GM13976 (cell line): Measurements from ENCODE around the gene SLC9A9.
"Not testable (repeated sequence)": the region's sequence is repeated elsewhere in the genome, so short reads cannot be mapped to it uniquely, and the experiment has no call there.

Experiments used
- DNase-seq: peaks from one replicate; pipeline ENCODE4 v3.0.0; 2012; ENCODE audit warnings: low spot score
- CTCF ChIP-seq: IDR thresholded peaks from 2 replicates; pipeline ENCODE4 v1.5.1; 2012; ENCODE audit warnings: borderline replicate concordance, mild to moderate bottlenecking; ENCODE audit not compliant: insufficient read depth; ENCODE audit errors: extremely low read depth, missing control alignments, control extremely low read depth
- in situ Hi-C: fragments of 300-500 bp; cut with MboI; formaldehyde crosslinking; loops from one replicate; pipeline ENCODE4 v1.12.0; 2022; ENCODE audit warnings: low sequenced_read_pairs, mixed read lengths, inconsistent platforms; ENCODE audit not compliant: unreplicated experiment

Gene SLC9A9

GRCh38 chr3:143698682-143699303 lies 149.5 kb downstream of the SLC9A9 start:
- no peak for DNase-seq
- TF ChIP-seq CTCF = no peak
- in situ Hi-C loops = no loop called here

GRCh38 chr3:143697975-143698374 lies 150.3 kb downstream of the SLC9A9 start:
- no peak for DNase-seq
- in situ Hi-C loops = no loop called here

GRCh38 chr3:143695333-143695732 lies 152.9 kb downstream of the SLC9A9 start:
- in situ Hi-C loops, DNase-seq: not testable (repeated sequence)

More at GRCh38 chr3:143697975-143698374, 150.3 kb downstream of the SLC9A9 start:
- no peak for TF ChIP-seq CTCF

- TF ChIP-seq CTCF = no peak
- DNase-seq = no peak
- in situ Hi-C loops = no loop called here
Measured at GRCh38 chr3:143693506-143693905, 154.8 kb downstream of the SLC9A9 start.

- in situ Hi-C loops = no loop called here
- no peak for DNase-seq
- no peak for TF ChIP-seq CTCF
Measured at GRCh38 chr3:143686638-143687197, 161.6 kb downstream of the SLC9A9 start.

GRCh38 chr3:143685491-143685890 lies 162.8 kb downstream of the SLC9A9 start:
- no peak for DNase-seq
- in situ Hi-C loops = no loop called here
- TF ChIP-seq CTCF = no peak

- TF ChIP-seq CTCF = no peak
- in situ Hi-C loops = no loop called here
Measured at GRCh38 chr3:143677430-143677829, 170.8 kb downstream of the SLC9A9 start.

More at GRCh38 chr3:143677430-143677829, 170.8 kb downstream of the SLC9A9 start:
- DNase-seq = no peak
